ENCODE results near the gene FERMT3. TPM values are rescaled to one million over a fixed set of nuclear protein-coding genes. Genes with fewer than 3 reads are reported as not detected.

Gene FERMT3
- total RNA-seq, 6 experiments from 2014 or later: 5.1 to 17.3 (median 8.1) TPM

GRCh38 chr11:64219755-64220154, 13.2 kb downstream of the FERMT3 start:
- Histone ChIP-seq H3K36me3 (peaks cover 0 to 32% (median 0%) of the 10 kb centered on the region in 4 donors), H3K4me1 (peaks cover 0 to 14% (median 6%) of the 10 kb centered on the region in 4 donors), H3K27ac (no peak overlapping the region), H3K9me3 (no peaks in the 10 kb centered on the region), H3K27me3 (no peaks in the 10 kb centered on the region), H3K4me3 (no peak overlapping the region)
- ATAC-seq (no peak), DNase-seq (peak in 1 of 3 donors; percentile 46)
- whole genome bisulfite sequencing (ENCODE audit: insufficient coverage, low coverage, low lambda C conversion rate, missing lambda C conversion rate): 100% methylated on average over 1 of the region's 10 CpGs
- TF ChIP-seq CTCF (IDR thresholded peaks at IDR 0.05) (no peak), POLR2A (IDR thresholded peaks at IDR 0.05) (no peak)
- intact Hi-C loops (cut with DNase I): no loop called here

- no peak for TF ChIP-seq CTCF (IDR thresholded peaks at IDR 0.05)
- no peak for TF ChIP-seq POLR2A (IDR thresholded peaks at IDR 0.05)
- Histone ChIP-seq H3K27me3 (no peaks in the 10 kb centered on the region), H3K4me1 (peaks cover 0 to 17% (median 8%) of the 10 kb centered on the region in 4 donors), H3K4me3 (no peak overlapping the region), H3K9me3 (no peaks in the 10 kb centered on the region), H3K27ac (no peak overlapping the region), H3K36me3 (peaks cover 0 to 28% (median 0%) of the 10 kb centered on the region in 4 donors)
- ATAC-seq (no peak), DNase-seq (peak in 1 of 3 donors; percentile 52)
- intact Hi-C loops (cut with DNase I): no loop called here
- no CpG with 5 or more reads among the region's 17 CpGs for WGBS (ENCODE audit: insufficient coverage, low coverage, low lambda C conversion rate, missing lambda C conversion rate)
Measured at GRCh38 chr11:64220271-64220670, 13.8 kb downstream of the FERMT3 start.

- Histone ChIP-seq H3K4me1 (peaks cover 0 to 19% (median 9%) of the 10 kb centered on the region in 4 donors), H3K36me3 (peaks cover 0 to 28% (median 0%) of the 10 kb centered on the region in 4 donors), H3K27me3 (no peaks in the 10 kb centered on the region), H3K9me3 (no peaks in the 10 kb centered on the region), H3K27ac (no peak overlapping the region), H3K4me3 (no peak overlapping the region)
- WGBS (ENCODE audit: insufficient coverage, low coverage, low lambda C conversion rate, missing lambda C conversion rate): 60% methylated on average over 1 of the region's 14 CpGs
- ATAC-seq (no peak), DNase-seq (peak in 1 of 3 donors; percentile 48)
- intact Hi-C loops (cut with DNase I): no loop called here
- TF ChIP-seq CTCF (IDR thresholded peaks at IDR 0.05) (no peak), POLR2A (IDR thresholded peaks at IDR 0.05) (no peak)
Measured at GRCh38 chr11:64220798-64221197, 14.3 kb downstream of the FERMT3 start.

- peaks cover 0 to 28% (median 0%) of the 10 kb centered on the region in 4 donors for H3K36me3 ChIP-seq
- TF ChIP-seq CTCF (IDR thresholded peaks at IDR 0.05): no peak
- TF ChIP-seq POLR2A (IDR thresholded peaks at IDR 0.05): no peak
Measured at GRCh38 chr11:64222651-64223000, 16.1 kb downstream of the FERMT3 start.

More at GRCh38 chr11:64222651-64223000, 16.1 kb downstream of the FERMT3 start:
- DNase-seq (no peak), ATAC-seq (no peak)
- peaks cover 4 to 30% (median 15%) of the 10 kb centered on the region in 4 donors for H3K4me1 ChIP-seq
- no peaks in the 10 kb centered on the region for H3K9me3 ChIP-seq
- no peaks in the 10 kb centered on the region for H3K27me3 ChIP-seq
- no peak overlapping the region for H3K4me3 ChIP-seq
- WGBS (ENCODE audit: insufficient coverage, low coverage, low lambda C conversion rate, missing lambda C conversion rate): 72% methylated on average over 6 of the region's 9 CpGs
- no peak overlapping the region for H3K27ac ChIP-seq
- intact Hi-C loops (cut with DNase I): no loop called here
